ENCODE measurements around the gene SAMD13.

SAMD13 gene

GRCh38 chr1:84289169-84289785 lies 12.2 kb upstream of the SAMD13 start:
- peaks cover 7% of the 10 kb centered on the region for H3K9me3 ChIP-seq (ENCODE audit: control insufficient read depth, insufficient read depth, low read length)
- no peaks in the 10 kb centered on the region for H3K36me3 ChIP-seq (ENCODE audit: control insufficient read depth, insufficient read depth, low read length)

DNA sequence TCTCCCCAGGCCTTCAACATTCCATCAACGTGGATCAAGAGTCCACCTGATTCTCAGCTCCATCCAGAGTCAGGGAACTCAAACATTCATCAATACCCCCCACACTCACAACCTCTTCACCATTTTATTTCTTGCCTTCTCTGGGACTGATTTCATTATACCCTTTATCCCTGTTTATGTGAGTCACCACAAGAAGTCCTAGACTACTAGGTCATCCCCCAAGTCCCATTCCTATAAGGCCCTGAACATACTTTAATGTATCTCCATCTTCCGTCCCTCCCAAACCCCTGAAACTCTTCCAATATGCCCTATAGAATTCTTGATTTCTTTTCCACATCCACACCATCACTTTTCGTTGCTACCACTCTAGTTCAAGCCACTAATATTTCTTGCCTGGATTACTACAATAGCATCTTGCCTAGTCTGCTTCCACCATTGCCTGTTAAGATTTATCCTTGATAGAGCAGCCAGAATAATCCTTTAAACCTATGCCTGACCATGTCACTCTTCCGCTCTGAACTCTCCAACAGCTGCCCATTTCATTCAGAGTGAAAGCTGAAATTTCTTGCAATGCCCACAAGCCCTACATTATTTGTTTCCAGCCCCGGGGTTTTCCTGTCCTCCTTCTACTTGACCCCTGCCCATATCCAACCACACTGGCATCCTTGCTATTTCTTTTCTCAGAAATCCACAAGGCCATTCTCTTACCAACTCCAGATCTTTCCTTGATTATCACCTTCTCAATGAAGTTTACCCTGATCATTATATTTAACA lies 9.4 kb upstream of the SAMD13 start:
- no peak overlapping the region for H3K4me3 ChIP-seq (ENCODE audit: low read depth, low read length)
- no peaks in the 10 kb centered on the region for H3K4me1 ChIP-seq (ENCODE audit: control insufficient read depth, insufficient read depth, low read length)
- no peaks in the 10 kb centered on the region for H3K27me3 ChIP-seq (ENCODE audit: control insufficient read depth, insufficient read depth, low read length)
- no peak overlapping the region for H3K9ac ChIP-seq (ENCODE audit: low read depth, low read length)
- peaks cover 3% of the 10 kb centered on the region for H3K9me3 ChIP-seq (ENCODE audit: control insufficient read depth, insufficient read depth, low read length)
- H3K36me3 ChIP-seq (ENCODE audit: control insufficient read depth, insufficient read depth, low read length) = no peaks in the 10 kb centered on the region

More at GRCh38 chr1:84289169-84289785, 12.2 kb upstream of the SAMD13 start:
- no peak overlapping the region for H3K9ac ChIP-seq (ENCODE audit: low read depth, low read length)
- H3K4me3 ChIP-seq (ENCODE audit: low read depth, low read length) = no peak overlapping the region
- H3K27me3 ChIP-seq (ENCODE audit: control insufficient read depth, insufficient read depth, low read length) = no peaks in the 10 kb centered on the region
- H3K4me1 ChIP-seq (ENCODE audit: control insufficient read depth, insufficient read depth, low read length) = no peaks in the 10 kb centered on the region

GRCh38 chr1:84293766-84294165 lies 7.7 kb upstream of the SAMD13 start:
- Histone ChIP-seq H3K9ac (ENCODE audit: low read depth, low read length) (no peak overlapping the region), H3K9me3 (ENCODE audit: control insufficient read depth, insufficient read depth, low read length) (no peaks in the 10 kb centered on the region), H3K27me3 (ENCODE audit: control insufficient read depth, insufficient read depth, low read length) (no peaks in the 10 kb centered on the region), H3K4me3 (ENCODE audit: low read depth, low read length) (no peak overlapping the region), H3K4me1 (ENCODE audit: control insufficient read depth, insufficient read depth, low read length) (no peaks in the 10 kb centered on the region), H3K36me3 (ENCODE audit: control insufficient read depth, insufficient read depth, low read length) (no peaks in the 10 kb centered on the region)

DNA sequence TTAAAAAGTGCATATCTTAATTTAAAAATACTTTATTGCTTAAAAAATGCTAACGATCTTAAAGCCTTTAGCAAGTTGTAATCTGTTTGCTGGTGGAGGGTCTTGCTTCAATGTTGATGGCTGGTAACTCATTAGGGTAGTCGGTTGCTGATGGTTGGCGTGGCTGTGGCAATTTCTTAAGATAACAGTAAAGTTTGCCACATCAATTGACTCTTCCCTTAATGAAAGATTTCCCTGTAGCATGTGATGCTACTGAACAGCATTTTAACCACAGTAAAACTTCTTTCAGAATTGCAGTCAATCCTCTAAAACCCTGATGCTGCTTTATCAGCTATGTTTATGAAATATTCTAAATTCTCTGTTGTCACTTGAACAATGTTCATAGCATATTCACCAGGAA lies 6.8 kb upstream of the SAMD13 start:
- H3K4me1 ChIP-seq (ENCODE audit: control insufficient read depth, insufficient read depth, low read length) = peaks cover 2% of the 10 kb centered on the region
- H3K27me3 ChIP-seq (ENCODE audit: control insufficient read depth, insufficient read depth, low read length) = no peaks in the 10 kb centered on the region
- H3K36me3 ChIP-seq (ENCODE audit: control insufficient read depth, insufficient read depth, low read length) = no peaks in the 10 kb centered on the region
- H3K9me3 ChIP-seq (ENCODE audit: control insufficient read depth, insufficient read depth, low read length) = no peaks in the 10 kb centered on the region
- H3K9ac ChIP-seq (ENCODE audit: low read depth, low read length) = no peak overlapping the region
- H3K4me3 ChIP-seq (ENCODE audit: low read depth, low read length) = no peak overlapping the region

GRCh38 chr1:84297546-84298244 lies 3.8 kb upstream of the SAMD13 start:
- Histone ChIP-seq H3K9ac (ENCODE audit: low read depth, low read length) (no peak overlapping the region), H3K4me1 (ENCODE audit: control insufficient read depth, insufficient read depth, low read length) (peaks cover 11% of the 10 kb centered on the region), H3K4me3 (ENCODE audit: low read depth, low read length) (peak overlapping the region; percentile 96), H3K9me3 (ENCODE audit: control insufficient read depth, insufficient read depth, low read length) (no peaks in the 10 kb centered on the region), H3K36me3 (ENCODE audit: control insufficient read depth, insufficient read depth, low read length) (no peaks in the 10 kb centered on the region), H3K27me3 (ENCODE audit: control insufficient read depth, insufficient read depth, low read length) (no peaks in the 10 kb centered on the region)

GRCh38 chr1:84298328-84298683 lies 3.2 kb upstream of the SAMD13 start:
- Histone ChIP-seq H3K4me1 (ENCODE audit: control insufficient read depth, insufficient read depth, low read length) (peaks cover 14% of the 10 kb centered on the region), H3K36me3 (ENCODE audit: control insufficient read depth, insufficient read depth, low read length) (no peaks in the 10 kb centered on the region), H3K9me3 (ENCODE audit: control insufficient read depth, insufficient read depth, low read length) (no peaks in the 10 kb centered on the region), H3K4me3 (ENCODE audit: low read depth, low read length) (peak overlapping the region; percentile 96), H3K27me3 (ENCODE audit: control insufficient read depth, insufficient read depth, low read length) (no peaks in the 10 kb centered on the region), H3K9ac (ENCODE audit: low read depth, low read length) (peak overlapping the region; percentile 83)

DNA sequence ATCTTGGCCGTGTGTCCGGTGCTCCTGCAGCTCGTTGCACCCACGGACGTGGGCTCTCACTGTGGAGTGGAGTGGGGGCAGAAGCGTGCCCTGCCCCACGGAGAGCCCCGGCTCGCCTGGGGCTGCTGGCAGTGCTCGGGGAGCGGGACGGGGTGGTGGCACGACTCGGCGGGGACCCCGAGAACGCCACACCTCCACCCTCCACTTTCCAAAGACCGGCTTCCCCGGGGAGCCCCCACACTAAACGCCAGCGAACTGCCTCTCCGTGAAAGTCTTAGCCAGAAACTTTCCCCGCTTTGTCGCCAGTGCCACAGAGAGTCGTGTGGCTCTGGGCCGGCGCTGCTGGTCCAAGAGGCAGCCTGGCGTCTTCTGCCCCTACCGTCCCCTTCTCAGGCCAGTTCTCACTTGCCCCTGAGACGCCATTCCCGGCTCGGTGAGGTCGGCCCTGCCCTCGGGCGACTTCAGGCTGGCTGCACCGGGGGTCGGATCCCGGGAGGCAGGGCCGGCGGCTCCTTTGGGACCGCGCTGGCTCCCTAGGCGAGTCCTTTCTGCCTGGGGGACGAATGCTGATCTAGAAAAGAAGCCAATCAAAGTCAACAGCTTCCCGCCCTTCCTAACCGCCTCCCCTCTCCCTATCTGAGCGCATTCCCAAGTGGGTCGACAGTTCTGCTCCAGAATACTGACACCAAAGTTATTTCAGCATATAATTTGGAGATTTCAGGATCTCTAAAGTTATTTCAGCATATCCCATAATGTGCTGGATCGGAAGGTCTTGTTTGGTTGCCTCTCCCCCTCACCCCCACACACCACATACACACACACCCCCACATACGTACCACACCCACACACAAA lies 2.6 kb upstream of the SAMD13 start:
- H3K36me3 ChIP-seq (ENCODE audit: control insufficient read depth, insufficient read depth, low read length) = no peaks in the 10 kb centered on the region
- H3K9ac ChIP-seq (ENCODE audit: low read depth, low read length) = peak overlapping the region; percentile 83
- no peaks in the 10 kb centered on the region for H3K27me3 ChIP-seq (ENCODE audit: control insufficient read depth, insufficient read depth, low read length)
- H3K4me1 ChIP-seq (ENCODE audit: control insufficient read depth, insufficient read depth, low read length) = peaks cover 14% of the 10 kb centered on the region
- H3K9me3 ChIP-seq (ENCODE audit: control insufficient read depth, insufficient read depth, low read length) = no peaks in the 10 kb centered on the region
- H3K4me3 ChIP-seq (ENCODE audit: low read depth, low read length) = peak overlapping the region; percentile 96

DNA sequence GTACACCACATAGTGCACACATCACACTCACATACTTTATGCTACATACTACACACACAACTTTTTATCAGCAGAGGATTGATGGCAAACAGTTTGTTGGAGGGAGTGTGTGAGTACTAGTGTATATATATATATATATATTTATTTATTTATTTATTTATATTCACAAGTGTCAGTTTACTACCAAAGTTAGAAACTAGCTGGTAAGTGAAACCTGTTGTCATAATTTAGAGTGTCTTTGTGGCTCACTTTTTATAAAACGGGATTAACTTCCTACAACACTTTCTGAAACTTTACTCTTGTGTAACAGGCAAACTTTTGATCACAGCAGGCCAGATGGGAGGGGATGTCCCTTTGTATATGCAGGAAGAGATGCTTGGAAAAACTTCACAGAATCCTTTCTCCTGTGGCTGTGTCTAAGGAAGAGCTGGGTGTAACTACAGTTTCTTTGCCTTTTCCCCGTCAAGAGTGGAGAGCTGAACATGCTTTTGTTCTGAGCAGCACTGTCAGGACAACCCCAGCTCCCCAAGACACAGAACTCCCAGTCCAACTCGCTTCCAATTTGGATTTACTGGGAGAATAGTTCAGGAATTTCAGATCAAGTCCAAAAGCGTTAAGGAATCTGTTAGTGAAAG lies 1.9 kb upstream of the SAMD13 start:
- Histone ChIP-seq H3K9me3 (ENCODE audit: control insufficient read depth, insufficient read depth, low read length) (no peaks in the 10 kb centered on the region), H3K27me3 (ENCODE audit: control insufficient read depth, insufficient read depth, low read length) (no peaks in the 10 kb centered on the region), H3K9ac (ENCODE audit: low read depth, low read length) (no peak overlapping the region), H3K36me3 (ENCODE audit: control insufficient read depth, insufficient read depth, low read length) (no peaks in the 10 kb centered on the region), H3K4me1 (ENCODE audit: control insufficient read depth, insufficient read depth, low read length) (peaks cover 14% of the 10 kb centered on the region), H3K4me3 (ENCODE audit: low read depth, low read length) (peak overlapping the region; percentile 96)

GRCh38 chr1:84300501-84300900 lies 1.0 kb upstream of the SAMD13 start:
- no peaks in the 10 kb centered on the region for H3K36me3 ChIP-seq (ENCODE audit: control insufficient read depth, insufficient read depth, low read length)
- H3K4me3 ChIP-seq (ENCODE audit: low read depth, low read length) = no peak overlapping the region
- H3K27me3 ChIP-seq (ENCODE audit: control insufficient read depth, insufficient read depth, low read length) = no peaks in the 10 kb centered on the region
- H3K9ac ChIP-seq (ENCODE audit: low read depth, low read length) = no peak overlapping the region
- H3K9me3 ChIP-seq (ENCODE audit: control insufficient read depth, insufficient read depth, low read length) = no peaks in the 10 kb centered on the region
- peaks cover 14% of the 10 kb centered on the region for H3K4me1 ChIP-seq (ENCODE audit: control insufficient read depth, insufficient read depth, low read length)

GRCh38 chr1:84301785-84302385 lies 377 bp downstream of the SAMD13 start:
- Histone ChIP-seq H3K4me3 (ENCODE audit: low read depth, low read length) (no peak overlapping the region), H3K9me3 (ENCODE audit: control insufficient read depth, insufficient read depth, low read length) (no peaks in the 10 kb centered on the region), H3K36me3 (ENCODE audit: control insufficient read depth, insufficient read depth, low read length) (no peaks in the 10 kb centered on the region), H3K4me1 (ENCODE audit: control insufficient read depth, insufficient read depth, low read length) (peaks cover 14% of the 10 kb centered on the region), H3K27me3 (ENCODE audit: control insufficient read depth, insufficient read depth, low read length) (no peaks in the 10 kb centered on the region), H3K9ac (ENCODE audit: low read depth, low read length) (no peak overlapping the region)

All from iPS-15b (cell line).